ENCODE results near the gene SPEF1. TPM values are rescaled to one million over a fixed set of nuclear protein-coding genes. Genes with fewer than 3 reads are reported as not detected.

SPEF1 gene
- total RNA-seq, 1 experiment from 2014 or later, result 0.24 TPM

DNA sequence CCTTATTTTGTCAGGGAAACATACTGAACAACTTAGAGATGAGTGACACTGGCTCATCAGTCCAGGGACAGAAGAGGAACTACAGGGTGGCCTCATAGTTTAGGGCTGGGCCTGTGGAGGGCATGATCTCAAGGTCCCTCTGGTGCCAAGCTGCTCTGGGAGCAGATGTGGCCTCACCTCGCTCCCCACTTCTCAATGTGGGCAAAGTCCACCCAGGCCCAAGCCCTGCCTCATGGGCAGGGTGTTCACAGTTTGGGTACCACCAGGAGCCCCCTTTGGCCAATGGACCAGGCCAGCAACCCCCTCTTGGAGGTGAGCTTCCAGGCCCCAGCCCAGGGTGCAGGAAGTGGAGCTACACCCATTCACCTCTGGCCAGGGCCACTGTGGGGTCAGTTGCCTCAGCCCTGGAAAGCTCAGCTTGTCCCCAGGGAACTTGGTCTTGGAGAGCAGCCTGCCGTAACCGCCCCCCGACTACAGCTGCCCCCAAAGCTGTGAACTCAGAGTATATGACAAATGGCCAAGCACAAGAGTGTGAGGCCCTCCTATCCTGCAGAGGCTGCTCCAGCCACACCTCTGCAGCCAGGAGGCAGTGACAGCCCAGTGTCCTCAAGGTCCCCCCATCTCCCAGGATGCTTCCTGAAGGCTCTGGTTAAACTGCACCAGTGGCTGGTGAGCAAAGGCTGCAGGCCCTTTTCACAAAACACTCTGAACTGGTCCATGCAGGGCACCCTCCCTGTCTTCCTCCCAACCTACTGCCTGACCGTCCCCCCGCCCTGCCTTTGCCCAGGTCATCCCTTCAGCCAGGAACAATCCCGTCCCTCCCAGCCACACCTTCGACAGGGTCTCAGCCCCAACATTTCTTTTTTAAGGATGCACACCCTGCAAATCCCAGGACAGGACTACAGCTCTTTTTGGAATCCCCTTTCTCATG, 17.3 kb downstream of the SPEF1 start:
- H3K4me1 Mint-ChIP-seq, result peaks cover 13 to 20% of the 10 kb centered on the region in 2 experiments
- no peak overlapping the region for H3K4ac ChIP-seq (ENCODE audit: low read depth, low read length)
- peaks cover 20% of the 10 kb centered on the region for H3K23me2 ChIP-seq (ENCODE audit: insufficient read length, low read depth, low read length, poor library complexity, severe bottlenecking)
- no peaks in the 10 kb centered on the region for H3K27me3 ChIP-seq (ENCODE audit: insufficient read depth, low read length)
- no peak overlapping the region for H3K56ac ChIP-seq (ENCODE audit: insufficient read length, low read depth, low read length)
- no peak overlapping the region for H4K8ac ChIP-seq (replicated peaks; ENCODE audit: insufficient read length, low read depth, low read length)
- H2BK12ac ChIP-seq (ENCODE audit: insufficient read length, low read depth, low read length), result no peak overlapping the region
- no peak overlapping the region for H2BK5ac ChIP-seq (ENCODE audit: insufficient read length, low read length)
- no peak for DNase-seq
- H2BK120ac ChIP-seq (ENCODE audit: low read depth, low read length, poor library complexity, severe bottlenecking), result no peak overlapping the region
- no peak overlapping the region for H3K14ac ChIP-seq (ENCODE audit: insufficient read depth, low read length)
- H3K9me3 ChIP-seq (ENCODE audit: control insufficient read depth, low read depth, low read length), result no peaks in the 10 kb centered on the region
- peaks cover 3% of the 10 kb centered on the region for H3K79me1 ChIP-seq (ENCODE audit: insufficient read depth, low read depth, low read length, poor library complexity, severe bottlenecking)
- no peak overlapping the region for H3K27ac ChIP-seq (ENCODE audit: insufficient read length, low read depth, low read length)
- no peak overlapping the region for H3K4me2 ChIP-seq (ENCODE audit: insufficient read depth, insufficient read length, low read length)
- no peak overlapping the region for H2BK15ac ChIP-seq (ENCODE audit: low read depth, low read length)
- no peak overlapping the region for H3K9ac ChIP-seq (ENCODE audit: extremely low read depth, insufficient read length, low read length)
- no peak overlapping the region for H2BK20ac ChIP-seq (ENCODE audit: low read depth, low read length, poor library complexity, severe bottlenecking)
- H2AFZ ChIP-seq (ENCODE audit: low read length), result no peak overlapping the region
- H3K4me1 ChIP-seq (ENCODE audit: insufficient read depth, low read length), result no peaks in the 10 kb centered on the region
- no peak overlapping the region for H3K23ac ChIP-seq (ENCODE audit: insufficient read length, low read depth, low read length)
- no peak overlapping the region for H4K91ac ChIP-seq (ENCODE audit: insufficient read length, low read depth, low read length)
- H3T11ph ChIP-seq (ENCODE audit: low read length), result no peak overlapping the region
- H3K79me2 ChIP-seq (ENCODE audit: insufficient read depth, low read length), result no peaks in the 10 kb centered on the region
- peaks cover 4% of the 10 kb centered on the region for H3K27me3 Mint-ChIP-seq (ENCODE audit: low read depth)
- TF ChIP-seq, protein P1, sequence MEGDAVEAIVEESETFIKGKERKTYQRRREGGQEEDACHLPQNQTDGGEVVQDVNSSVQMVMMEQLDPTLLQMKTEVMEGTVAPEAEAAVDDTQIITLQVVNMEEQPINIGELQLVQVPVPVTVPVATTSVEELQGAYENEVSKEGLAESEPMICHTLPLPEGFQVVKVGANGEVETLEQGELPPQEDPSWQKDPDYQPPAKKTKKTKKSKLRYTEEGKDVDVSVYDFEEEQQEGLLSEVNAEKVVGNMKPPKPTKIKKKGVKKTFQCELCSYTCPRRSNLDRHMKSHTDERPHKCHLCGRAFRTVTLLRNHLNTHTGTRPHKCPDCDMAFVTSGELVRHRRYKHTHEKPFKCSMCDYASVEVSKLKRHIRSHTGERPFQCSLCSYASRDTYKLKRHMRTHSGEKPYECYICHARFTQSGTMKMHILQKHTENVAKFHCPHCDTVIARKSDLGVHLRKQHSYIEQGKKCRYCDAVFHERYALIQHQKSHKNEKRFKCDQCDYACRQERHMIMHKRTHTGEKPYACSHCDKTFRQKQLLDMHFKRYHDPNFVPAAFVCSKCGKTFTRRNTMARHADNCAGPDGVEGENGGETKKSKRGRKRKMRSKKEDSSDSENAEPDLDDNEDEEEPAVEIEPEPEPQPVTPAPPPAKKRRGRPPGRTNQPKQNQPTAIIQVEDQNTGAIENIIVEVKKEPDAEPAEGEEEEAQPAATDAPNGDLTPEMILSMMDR (conservative IDR thresholded peaks at IDR 0.05), result no peak
- H3K36me3 Mint-ChIP-seq (ENCODE audit: insufficient read depth in 1 of 3, low read depth in 3 of 3), result peaks cover 7 to 13% (median 8%) of the 10 kb centered on the region in 3 experiments; a peak in 5 of 7 replicates
- no peaks in the 10 kb centered on the region for H4K20me1 ChIP-seq (ENCODE audit: control insufficient read depth, insufficient read depth, insufficient read length)
- no peak overlapping the region for H3K18ac ChIP-seq (ENCODE audit: insufficient read length, low read depth, low read length)
- no peak overlapping the region for H3K4me3 Mint-ChIP-seq
- WGBS (ENCODE audit: extremely low coverage, insufficient read length, low lambda C conversion rate), result no CpG with 5 or more reads among the region's 8 CpGs
- H2AK5ac ChIP-seq (ENCODE audit: insufficient read length, low read length), result no peak overlapping the region
- no peaks in the 10 kb centered on the region; a peak in 1 of 5 replicates for H3K9me3 Mint-ChIP-seq
- peak overlapping the region in 1 of 3 experiments; percentile 68; a peak in 2 of 7 replicates for H3K27ac Mint-ChIP-seq
- H4K5ac ChIP-seq (ENCODE audit: insufficient read length, low read depth, low read length), result no peak overlapping the region

All from H9 (cell line).